ENCODE data around the gene UROC1.

- TF ChIP-seq POLR2A (IDR thresholded peaks at IDR 0.05; ENCODE audit: low read depth, low read length): no peak
- no peak for TF ChIP-seq CTCF (conservative IDR thresholded peaks at IDR 0.05; ENCODE audit: low read depth, low read length)
- TF ChIP-seq CEBPB (IDR thresholded peaks at IDR 0.05; ENCODE audit: low read depth, low read length): no peak
- TF ChIP-seq MXI1 (IDR thresholded peaks at IDR 0.05; ENCODE audit: borderline replicate concordance, low read depth, low read length): no peak
- TF ChIP-seq FOS (IDR thresholded peaks at IDR 0.05; ENCODE audit: low read depth, low read length): no peak
These were observed 27.0 kb downstream of the UROC1 start for GRCh38 chr3:126490619-126491018.
